ENCODE data around the gene CYP46A1.

The CYP46A1 gene

GRCh38 chr14:99673305-99674063 is 10.6 kb upstream of the CYP46A1 start:
- no peak for DNase-seq (ENCODE audit: low read depth, low spot score)

GRCh38 chr14:99674064-99674650 is 9.9 kb upstream of the CYP46A1 start:
- DNase-seq (ENCODE audit: low read depth, low spot score): no peak

- DNase-seq (ENCODE audit: low read depth, low spot score): no peak
Measured at GRCh38 chr14:99674776-99675381, 9.2 kb upstream of the CYP46A1 start.

DNA sequence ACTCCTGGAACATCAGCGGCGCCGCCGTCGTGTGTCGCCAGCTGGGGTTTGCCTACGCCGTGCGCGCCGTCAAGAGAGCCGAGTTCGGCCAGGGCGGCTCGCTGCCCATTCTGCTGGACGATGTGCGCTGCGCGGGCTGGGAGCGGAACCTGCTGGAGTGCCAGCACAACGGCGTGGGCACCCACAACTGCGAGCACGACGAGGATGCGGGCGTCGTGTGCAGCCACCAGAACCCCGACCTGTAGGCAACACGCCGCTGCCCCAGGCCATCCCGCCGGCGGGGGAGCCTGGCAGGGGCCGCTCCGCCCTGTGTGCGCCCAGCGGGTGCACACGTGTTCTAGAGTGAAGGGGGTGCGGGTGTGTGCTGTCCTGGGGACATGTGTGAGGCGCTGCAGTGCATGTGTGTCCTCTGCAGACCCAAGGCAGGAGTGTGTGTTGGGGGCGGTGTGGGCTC is 8.7 kb upstream of the CYP46A1 start:
- no peak for DNase-seq (ENCODE audit: low read depth, low spot score)

GRCh38 chr14:99675951-99676350 is 8.1 kb upstream of the CYP46A1 start:
- no peak for DNase-seq (ENCODE audit: low read depth, low spot score)

GRCh38 chr14:99676657-99677056 is 7.4 kb upstream of the CYP46A1 start:
- DNase-seq (ENCODE audit: low read depth, low spot score): no peak

- no peak for DNase-seq (ENCODE audit: low read depth, low spot score)
Measured at GRCh38 chr14:99677231-99678140, 6.6 kb upstream of the CYP46A1 start.

GRCh38 chr14:99678198-99678597 is 5.9 kb upstream of the CYP46A1 start:
- no peak for DNase-seq (ENCODE audit: low read depth, low spot score)

GRCh38 chr14:99679111-99679510 is 5.0 kb upstream of the CYP46A1 start:
- DNase-seq (ENCODE audit: low read depth, low spot score): no peak

- DNase-seq (ENCODE audit: low read depth, low spot score): no peak
Measured at GRCh38 chr14:99679543-99679942, 4.6 kb upstream of the CYP46A1 start.

DNA sequence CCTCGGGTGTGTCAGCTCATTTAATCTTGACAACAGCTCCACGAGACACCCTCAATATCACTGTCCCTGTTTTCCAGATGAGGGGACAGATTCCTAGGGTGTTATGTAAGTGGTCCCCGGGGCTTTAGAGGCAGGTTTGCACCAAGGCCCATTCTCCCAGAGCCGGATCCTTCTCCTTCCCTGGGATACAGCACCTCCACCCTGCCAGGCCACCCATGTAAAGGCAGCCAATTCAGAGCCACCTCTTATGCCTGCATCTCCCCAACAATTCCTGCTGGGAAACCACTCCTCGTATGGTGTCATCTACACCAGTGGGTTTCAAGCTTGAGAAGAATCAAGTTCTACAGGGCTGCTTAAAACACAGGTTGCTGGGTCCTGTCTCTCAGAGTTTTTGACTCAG is 4.1 kb upstream of the CYP46A1 start:
- DNase-seq (ENCODE audit: low read depth, low spot score): no peak

- no peak for DNase-seq (ENCODE audit: low read depth, low spot score)
Measured at GRCh38 chr14:99681101-99681831, 2.8 kb upstream of the CYP46A1 start.

DNA sequence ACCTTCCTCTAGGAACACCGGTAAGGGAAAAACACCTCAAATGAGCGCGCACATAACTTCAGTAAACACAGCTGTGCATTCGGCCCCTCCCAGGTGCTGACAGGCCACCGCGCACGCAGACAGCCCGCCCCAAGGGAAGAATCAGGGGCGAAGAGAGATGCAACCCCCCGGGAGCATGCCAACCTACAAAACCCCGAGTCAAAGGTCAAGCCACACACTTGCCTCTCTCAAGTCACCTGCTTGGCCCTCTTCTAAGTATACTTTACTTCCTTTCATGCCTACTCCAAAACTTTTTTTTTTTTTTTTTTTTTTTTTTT is 2.3 kb upstream of the CYP46A1 start:
- no peak for DNase-seq (ENCODE audit: low read depth, low spot score)

- no peak for DNase-seq (ENCODE audit: low read depth, low spot score)
Measured at GRCh38 chr14:99682809-99683618, 1.1 kb upstream of the CYP46A1 start.

DNA sequence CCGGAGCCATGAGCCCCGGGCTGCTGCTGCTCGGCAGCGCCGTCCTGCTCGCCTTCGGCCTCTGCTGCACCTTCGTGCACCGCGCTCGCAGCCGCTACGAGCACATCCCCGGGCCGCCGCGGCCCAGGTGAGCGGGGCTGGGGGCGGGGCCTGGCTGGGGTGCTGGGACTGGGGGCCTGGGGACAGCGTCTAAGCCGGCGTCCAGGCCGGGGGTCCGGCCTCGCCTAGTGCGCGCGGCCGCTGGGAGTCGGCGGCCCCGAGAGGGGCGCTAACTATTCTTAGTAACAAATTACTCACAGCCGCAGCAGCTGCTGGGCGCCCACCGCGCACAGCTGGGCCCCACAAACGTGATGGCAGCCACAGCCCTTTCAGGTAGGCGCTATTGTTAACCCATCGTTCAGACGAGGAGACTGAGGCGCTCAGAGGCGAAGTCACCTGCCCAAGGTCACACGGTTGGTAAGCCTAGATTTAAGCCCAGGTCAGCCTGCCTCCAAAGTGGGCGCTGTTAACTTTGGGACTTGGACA is 374 bp downstream of the CYP46A1 start:
- no peak for DNase-seq (ENCODE audit: low read depth, low spot score)

GRCh38 chr14:99685151-99685591 is 1.1 kb downstream of the CYP46A1 start:
- DNase-seq (ENCODE audit: low read depth, low spot score): no peak

GRCh38 chr14:99685596-99685995 is 1.5 kb downstream of the CYP46A1 start:
- no peak for DNase-seq (ENCODE audit: low read depth, low spot score)

- no peak for DNase-seq (ENCODE audit: low read depth, low spot score)
Measured at GRCh38 chr14:99686557-99687283, 2.6 kb downstream of the CYP46A1 start.
